ENCODE data around the gene DCAF12.
"Not testable (repeated sequence)": the region's sequence is repeated elsewhere in the genome, so short reads cannot be mapped to it uniquely, and the experiment has no call there.

Gene DCAF12

DNA sequence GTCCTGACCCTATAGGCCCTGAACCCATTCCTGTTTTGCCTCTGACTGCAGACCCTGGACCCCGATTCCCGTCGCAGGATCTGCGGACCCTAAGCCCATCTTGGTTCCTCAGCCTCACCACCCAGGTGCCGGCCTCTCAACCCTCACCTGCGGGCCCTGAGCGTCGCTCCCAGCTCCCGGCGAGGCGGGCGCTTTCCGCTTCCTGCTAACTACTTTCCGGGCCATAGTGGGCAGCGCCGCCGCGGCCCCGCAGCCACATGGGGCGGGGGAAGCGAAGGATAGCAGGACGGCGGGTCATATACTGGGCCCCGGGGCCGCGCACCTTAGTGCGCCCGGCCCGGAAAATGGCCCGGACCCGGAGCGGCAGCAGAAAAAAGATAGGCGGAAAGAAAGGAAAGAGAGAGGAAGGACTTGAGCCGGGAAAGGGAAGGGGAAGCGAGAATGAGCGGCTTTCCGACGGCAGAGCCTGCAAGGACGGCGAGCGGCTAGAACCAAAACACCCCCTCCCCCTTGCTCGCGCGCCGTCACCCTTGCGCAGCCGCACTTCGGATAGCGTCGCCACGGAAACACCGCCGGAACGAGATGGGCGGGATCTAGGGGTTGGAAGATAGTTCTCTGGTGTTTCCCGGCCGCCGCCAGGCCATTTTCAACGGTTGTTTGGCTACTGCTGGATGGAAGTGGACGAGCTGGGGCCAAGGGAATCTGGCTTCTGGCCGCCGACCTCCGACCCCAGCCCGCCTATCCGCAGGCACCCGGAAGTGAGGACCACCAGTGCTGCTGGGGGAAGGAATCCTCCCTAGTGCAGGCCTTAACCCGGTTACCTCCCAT is at the start of gene DCAF12:
Gene DCAF12, minus strand, starts transcription at position 492 of the 828 bp plus-strand sequence. Its CDS starts 267 bp downstream, at position 225.
- DNase-seq (ENCODE audit: low read depth in 2 of 2) = peak; percentile 68 to 71

DNA sequence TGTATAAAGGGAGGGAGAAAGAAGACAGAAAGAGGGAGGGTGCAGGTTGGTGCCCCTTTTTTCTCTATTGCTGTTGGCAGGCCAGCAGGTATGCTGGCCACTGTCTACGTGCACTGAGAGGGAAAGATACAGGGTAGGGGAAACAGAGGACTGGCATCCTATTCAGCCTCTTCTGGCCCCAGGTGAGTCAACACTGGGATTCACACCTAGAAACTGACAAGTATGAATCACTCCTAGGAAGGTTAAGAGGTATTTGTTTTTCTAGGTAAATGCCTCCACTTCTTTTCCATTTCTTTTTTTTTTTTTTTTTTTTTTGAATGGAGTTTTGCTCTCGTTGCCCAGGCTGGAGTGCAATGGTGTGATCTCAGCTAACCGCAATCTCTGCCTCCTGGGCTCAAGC is 49.6 kb upstream of the DCAF12 start:
- no peak for DNase-seq (ENCODE audit: low read depth in 2 of 2)

DNA sequence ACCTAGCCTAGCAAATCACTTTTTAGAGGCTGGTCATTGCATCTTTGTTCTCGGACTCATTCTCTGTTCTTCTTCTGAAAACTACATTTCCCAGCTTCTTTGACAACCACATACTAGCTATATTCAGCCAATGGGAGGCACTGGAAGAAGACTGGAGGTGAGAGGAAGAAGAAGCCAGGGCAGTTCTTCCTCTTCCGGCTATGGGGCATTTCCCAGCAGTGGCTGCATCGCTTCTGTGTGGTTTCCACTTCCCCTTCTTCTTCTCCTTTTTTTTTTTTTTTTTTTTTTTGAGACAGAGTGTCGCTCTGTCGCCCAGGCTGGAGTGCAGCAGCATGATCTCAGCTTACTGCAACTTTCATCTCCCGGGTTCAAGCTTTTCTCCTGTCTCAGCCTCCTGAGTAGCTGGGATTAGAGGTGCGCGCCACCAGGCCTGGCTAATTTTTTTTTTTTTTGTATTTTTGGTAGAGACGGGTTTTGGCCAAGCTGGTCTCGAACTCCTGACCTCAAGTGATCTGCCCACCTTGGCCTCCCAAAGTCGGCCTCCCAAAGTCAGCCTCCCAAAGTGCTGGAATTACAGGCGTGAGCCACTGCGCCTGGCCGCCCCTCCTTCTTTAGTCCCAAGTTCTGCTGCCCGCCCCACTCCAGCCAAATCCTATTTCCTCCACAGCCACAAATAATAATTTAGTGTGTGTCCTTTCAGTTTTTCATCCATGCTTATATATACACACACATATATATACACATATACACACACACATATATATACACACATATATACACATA is 45.4 kb upstream of the DCAF12 start:
- DNase-seq (ENCODE audit: low read depth in 2 of 2) = no peak

DNA sequence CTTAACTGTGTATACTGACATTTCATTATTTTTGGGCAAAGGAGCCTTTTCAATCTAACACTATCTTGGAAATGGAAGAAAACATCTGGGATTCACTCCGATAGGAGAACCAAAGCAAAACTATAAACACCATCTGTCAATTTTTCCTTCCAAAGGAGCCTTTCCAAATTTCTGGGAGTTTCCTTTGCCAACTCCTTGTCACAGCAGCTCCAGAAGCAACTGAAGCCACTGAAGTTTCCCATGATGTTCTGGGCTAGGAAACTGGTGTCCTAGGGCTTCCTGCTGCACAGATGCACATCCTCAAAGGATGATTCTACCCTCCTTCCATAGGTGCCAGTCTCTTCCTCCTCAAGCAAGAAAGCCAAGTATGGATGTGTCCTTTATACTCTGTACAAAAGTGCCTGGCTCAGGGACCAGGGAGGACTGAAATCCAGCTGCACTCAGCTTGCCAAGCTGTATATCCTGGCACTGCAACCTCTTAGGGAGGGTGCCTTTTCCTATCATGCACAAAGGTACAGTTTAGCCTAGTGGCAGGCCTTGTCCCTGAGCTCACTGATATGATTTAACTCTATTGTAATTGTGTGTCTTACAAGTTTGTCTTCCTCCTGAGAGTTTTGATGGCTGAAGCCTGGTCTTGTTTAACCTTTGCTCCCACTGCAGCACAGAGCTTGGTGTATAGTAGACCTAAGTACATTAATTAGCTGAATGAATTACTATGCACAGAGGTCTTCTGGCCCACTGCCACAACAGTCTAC is 43.9 kb upstream of the DCAF12 start:
- DNase-seq (ENCODE audit: low read depth in 2 of 2) = no peak

DNA sequence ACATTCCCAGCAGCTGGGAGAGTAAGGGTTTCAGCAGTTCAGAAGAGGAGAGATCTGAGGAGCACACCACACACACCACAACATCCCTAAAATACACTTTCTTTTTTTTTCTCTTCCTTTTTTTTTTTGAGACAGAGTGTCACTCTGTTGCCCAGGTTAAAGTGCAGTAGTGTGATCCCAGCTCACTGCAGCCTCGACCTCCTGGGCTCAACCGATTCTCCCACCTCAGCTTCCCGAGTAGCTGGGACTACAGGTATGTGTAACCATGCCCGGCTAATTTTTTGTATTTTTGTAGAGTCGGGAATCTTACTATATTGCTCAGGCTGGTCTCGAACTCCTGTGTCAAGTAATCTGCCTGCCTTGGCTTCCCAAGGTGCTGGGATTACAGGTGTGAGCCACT is 42.6 kb upstream of the DCAF12 start:
- DNase-seq (ENCODE audit: low read depth in 2 of 2) = no peak

DNA sequence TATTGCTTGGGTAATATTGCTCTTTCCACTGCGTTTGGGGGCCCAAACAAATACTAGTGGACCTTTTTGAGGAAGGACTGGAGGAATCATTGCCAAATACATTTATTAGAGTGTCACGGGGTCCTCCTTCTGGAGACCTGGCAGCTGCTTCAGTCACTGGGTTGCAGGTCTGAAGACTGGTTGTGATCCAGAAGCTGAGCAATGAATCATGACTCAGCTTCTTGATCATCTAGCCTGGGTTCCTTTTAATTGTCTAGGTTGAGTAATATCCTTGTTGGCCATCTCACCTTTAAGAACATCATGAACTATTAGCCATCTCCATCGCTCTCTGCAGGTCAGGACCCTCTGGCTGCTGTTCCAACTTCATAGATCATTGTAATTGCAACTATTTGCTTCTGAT is 36.9 kb upstream of the DCAF12 start:
- no peak for DNase-seq (ENCODE audit: low read depth in 2 of 2)

DNA sequence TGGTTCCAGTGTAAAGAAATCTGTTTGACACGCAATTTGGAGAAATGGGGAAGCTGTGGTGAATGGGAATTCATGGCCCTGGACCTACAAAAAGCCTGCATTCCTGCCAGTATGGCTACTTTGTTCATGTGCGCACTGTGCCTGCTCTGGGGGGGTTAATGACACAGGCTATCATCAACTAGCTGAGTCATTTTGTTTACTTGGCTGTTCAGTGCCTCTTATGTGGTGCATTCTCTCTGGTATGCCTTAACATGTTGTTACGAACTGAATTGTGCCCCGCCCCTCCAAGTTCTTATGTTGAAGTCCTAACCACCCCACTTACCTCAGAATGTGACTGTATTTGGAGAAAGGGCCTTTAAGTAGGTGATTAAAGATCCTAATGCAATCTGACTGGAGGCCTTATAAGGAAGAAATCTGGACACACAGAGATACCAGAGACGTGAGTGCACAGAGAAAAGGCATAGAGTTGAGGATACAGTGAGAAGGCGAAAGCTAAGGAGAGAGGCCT is 31.9 kb upstream of the DCAF12 start:
- DNase-seq (ENCODE audit: low read depth in 2 of 2) = peak; percentile 39 to 44

GRCh38 chr9:34157898-34158297 is 31.4 kb upstream of the DCAF12 start:
- DNase-seq (ENCODE audit: low read depth in 2 of 2) = no peak

DNA sequence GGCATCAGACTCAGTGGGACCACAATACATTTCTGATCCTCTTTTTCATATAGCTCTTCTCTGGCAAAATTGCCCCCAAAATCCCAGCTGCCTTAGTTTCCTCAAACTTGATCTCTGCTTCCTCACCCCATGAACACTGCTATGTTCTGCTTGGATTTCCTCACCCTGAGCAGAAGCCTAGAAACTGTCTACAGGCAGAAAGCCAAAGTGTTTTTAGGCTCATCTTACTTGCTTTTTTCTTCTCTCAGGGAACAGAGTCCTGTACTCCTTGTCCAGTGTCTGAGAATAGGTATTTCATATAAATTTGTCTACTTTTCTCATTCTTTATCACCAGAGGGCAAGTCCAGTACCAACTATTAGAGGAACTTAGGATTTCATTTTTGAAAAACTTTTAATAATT is 30.8 kb upstream of the DCAF12 start:
- DNase-seq (ENCODE audit: low read depth in 2 of 2) = no peak

GRCh38 chr9:34154057-34154456 is 27.6 kb upstream of the DCAF12 start:
- DNase-seq (ENCODE audit: low read depth in 2 of 2) = no peak

- DNase-seq (ENCODE audit: low read depth in 2 of 2) = no peak
Measured at GRCh38 chr9:34151398-34151797, 24.9 kb upstream of the DCAF12 start.

GRCh38 chr9:34145165-34145564 is 18.7 kb upstream of the DCAF12 start:
- DNase-seq (ENCODE audit: low read depth in 2 of 2) = no peak

- DNase-seq (ENCODE audit: low read depth in 2 of 2) = no peak
Measured at GRCh38 chr9:34143116-34143515, 16.6 kb upstream of the DCAF12 start.

GRCh38 chr9:34140853-34141252 is 14.4 kb upstream of the DCAF12 start:
- no peak for DNase-seq (ENCODE audit: low read depth in 2 of 2)

GRCh38 chr9:34139477-34140146 is 13.1 kb upstream of the DCAF12 start:
- peak; percentile 35 to 43 for DNase-seq (ENCODE audit: low read depth in 2 of 2)

GRCh38 chr9:34138644-34139043 is 12.1 kb upstream of the DCAF12 start:
- not testable (repeated sequence) for DNase-seq (ENCODE audit: low read depth in 2 of 2)

- no peak for DNase-seq (ENCODE audit: low read depth in 2 of 2)
Measured at GRCh38 chr9:34134521-34134920, 8.0 kb upstream of the DCAF12 start.

- DNase-seq (ENCODE audit: low read depth in 2 of 2) = no peak
Measured at GRCh38 chr9:34133436-34133949, 7.0 kb upstream of the DCAF12 start.

DNA sequence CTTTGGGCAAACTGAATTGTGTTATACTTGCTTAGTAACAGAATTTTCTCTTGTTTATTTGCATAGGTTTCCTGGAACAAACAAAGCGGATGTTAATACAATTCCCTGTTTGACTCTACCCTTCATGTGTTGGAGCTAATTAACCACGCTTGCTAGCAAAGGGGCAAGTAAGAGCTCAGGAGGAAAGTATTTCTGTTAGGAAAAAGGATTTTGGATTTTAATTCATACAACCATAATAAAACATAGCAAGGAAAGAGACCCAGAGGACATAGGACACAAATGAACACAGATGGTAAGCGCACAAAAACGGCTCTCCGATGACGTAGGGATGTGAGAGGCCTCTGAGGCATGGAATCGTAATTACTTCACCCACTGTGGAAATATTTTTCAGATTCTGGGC is 5.1 kb upstream of the DCAF12 start:
- no peak for DNase-seq (ENCODE audit: low read depth in 2 of 2)

- no peak for DNase-seq (ENCODE audit: low read depth in 2 of 2)
Measured at GRCh38 chr9:34127035-34127948, 794 bp upstream of the DCAF12 start.

Data from fibroblast of skin of left biceps (primary cell).